GM18507 (cell line): ENCODE results near the gene TRPM5.
A peak's percentile ranks its signal among the peaks of the same experiment; 100 is the strongest.

ENCODE experiments used
- DNase-seq: peaks from one replicate; pipeline ENCODE4 v3.0.0; 2011; ENCODE audit warnings: low read depth; ENCODE audit not compliant: insufficient read length; ENCODE audit errors: extremely low spot score
- FAIRE-seq: peaks from 2 replicates; lab custom pipeline; 2011; peaks lifted over from hg19 to GRCh38; lab: Jason Lieb, UNC

The TRPM5 gene

DNA sequence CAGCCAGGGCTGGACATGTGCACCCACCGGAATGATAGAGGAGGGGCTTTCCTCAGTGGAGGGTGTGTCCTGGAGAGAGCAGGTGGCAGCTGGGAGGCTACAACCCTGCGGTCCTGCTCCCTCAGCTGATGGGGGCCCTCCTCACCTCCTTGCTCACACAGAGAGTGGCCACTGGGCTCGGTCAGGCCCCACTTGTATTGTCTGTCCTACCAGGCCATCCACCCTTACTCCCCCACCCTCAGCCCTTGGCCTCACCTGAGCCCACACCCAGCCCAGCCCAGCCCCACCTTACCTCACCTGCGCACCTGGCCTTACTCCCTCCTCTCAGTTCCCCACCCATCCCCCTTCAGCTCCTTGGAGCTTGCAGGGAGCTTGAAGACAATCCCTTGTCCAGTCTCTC is 3.1 kb downstream of the TRPM5 start:
- FAIRE-seq (no peak), DNase-seq (no peak)

DNA sequence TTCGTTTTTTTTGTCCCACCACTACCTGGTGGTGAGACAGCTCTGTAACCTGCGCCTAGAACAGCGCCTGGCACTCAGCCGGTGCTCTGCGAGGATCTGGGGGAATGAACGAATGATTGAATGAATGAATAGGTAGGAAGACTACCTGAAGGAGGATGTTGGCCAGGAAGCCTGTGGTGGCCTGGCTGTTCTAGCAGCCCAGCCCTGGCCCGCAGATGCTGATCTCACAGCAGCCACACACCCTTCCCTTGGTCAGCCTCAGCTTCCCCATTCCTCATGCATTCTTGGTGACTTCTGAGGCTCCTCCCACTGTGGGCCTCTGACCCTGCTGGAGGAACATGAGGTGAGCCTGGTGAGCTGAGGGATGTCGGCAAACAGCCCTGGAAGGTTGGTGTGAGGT is 3.7 kb downstream of the TRPM5 start:
- no peak for FAIRE-seq

DNA sequence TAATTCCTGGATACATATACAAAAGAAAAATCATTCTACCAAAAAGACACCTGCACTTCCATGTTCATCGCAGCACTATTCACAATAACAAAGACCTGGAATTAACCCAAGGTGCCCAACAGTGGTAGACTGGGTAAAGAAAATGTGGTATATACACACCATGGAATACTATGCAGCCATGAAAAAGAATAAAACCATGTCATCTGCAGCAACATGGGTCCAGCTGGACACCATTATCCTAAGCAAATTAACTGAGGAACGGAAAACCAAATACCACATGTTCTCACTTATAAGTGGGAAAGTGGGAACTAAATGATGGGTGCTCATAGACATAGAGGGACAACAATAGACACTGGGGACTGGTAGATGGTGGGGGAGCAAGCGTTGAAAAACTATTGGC is 4.5 kb downstream of the TRPM5 start:
- FAIRE-seq (no peak), DNase-seq (no peak)

More for the DNA sequence above, 3.7 kb downstream of the TRPM5 start:
- no peak for DNase-seq

DNA sequence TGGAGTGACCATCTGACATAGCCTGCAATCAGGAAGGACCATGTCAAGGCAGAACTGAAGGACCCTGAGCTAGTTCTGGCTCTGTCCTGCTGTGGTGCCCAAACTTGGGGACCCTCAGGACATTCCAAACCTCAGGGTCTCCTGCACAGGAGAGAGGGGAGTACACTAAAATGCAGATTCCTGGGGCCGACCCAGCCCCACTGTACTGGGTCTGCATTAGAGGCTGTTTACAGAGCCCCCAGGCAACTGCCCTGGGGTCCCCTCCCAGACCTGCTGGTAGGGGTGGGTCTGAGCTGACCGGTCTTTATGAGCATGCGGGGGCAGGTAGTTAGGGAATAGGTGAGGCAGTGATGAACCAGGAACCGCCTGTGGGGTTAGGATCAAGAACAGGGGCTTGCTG is 6.8 kb downstream of the TRPM5 start:
- DNase-seq (no peak), FAIRE-seq (no peak)

DNA sequence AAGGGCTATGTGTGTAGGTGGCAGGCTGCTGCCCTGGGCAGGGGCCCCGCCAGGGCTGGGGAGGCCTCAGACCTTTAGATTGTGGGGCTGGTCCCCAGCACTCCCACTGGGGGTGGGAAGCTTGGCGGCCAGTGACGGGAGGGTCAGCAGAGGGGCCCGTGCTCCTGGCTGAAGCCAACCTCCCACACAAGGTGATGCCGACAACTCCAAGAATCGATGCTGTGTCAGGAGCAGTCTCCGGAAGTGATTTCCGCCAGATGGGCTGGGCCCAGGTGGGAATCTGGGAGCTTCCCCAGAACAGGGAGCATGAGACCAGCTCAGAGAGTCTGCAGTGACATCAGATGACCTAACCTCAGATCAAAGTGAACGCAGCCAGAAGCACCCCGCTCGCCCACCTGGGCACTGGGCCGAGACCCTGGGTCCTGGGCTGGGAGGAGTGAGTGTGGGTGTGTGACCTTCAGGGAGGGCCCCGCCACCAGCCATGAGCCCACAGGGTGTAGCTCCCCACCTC is 7.7 kb downstream of the TRPM5 start:
- FAIRE-seq, result no peak
- DNase-seq, result no peak

DNA sequence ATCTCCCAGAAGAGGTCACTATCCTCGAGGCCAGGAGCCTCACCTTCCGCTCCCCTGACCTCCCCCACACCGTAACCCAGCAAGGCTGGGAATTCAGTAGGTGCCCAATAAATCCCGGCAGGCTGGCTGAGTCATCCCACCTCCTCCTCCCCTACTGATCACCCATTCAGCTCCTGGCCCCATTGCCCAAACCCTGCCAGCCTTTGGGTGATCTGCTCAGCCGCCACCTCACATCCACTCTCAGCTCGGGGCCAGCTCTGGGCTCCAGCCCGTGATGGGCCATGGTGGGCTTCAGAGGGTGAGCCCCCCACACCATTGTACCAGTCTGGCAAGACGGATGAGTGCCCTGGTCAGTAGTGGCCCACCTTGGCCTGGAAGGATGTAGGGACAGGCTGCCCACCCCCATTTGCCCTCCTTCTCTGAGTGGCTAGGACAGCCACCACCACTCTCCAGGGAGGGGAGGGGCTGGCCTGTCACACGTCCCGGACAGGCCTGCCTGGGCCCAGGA is 8.2 kb downstream of the TRPM5 start:
- no peak for DNase-seq
- FAIRE-seq, result no peak

DNA sequence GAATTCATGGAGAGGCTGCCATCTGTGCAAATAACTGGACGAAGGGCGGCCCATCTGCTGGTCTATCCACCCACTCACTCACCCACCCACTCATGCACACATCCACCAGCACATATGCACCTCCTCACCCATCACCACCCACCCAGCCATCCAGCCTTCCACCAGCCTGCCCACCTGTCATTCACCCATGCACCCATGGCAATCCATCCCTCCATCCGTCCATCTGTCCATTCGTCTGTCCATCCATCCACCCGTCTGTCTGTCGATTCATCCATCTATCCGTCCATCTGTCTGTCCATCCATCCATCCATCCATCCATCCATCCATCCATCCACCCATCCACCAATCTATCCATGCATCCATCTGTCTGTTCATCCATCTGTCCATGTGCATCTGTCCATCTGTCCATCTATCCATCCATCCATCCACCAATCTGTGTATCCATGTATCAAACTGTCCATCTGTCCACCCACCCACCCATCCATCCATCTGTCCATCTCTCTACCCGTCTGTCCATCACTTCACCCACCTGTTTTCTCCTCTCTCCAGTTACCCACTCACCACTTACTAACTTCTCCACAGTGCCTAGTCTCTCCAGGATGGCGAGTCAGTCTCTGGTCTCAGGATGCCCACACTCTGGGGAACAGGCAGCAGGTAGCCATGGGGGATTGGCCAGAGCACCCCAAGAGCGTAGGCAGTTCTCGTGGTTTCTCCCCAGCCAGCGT is 8.9 kb downstream of the TRPM5 start:
- no peak for DNase-seq
- FAIRE-seq, result no peak

DNA sequence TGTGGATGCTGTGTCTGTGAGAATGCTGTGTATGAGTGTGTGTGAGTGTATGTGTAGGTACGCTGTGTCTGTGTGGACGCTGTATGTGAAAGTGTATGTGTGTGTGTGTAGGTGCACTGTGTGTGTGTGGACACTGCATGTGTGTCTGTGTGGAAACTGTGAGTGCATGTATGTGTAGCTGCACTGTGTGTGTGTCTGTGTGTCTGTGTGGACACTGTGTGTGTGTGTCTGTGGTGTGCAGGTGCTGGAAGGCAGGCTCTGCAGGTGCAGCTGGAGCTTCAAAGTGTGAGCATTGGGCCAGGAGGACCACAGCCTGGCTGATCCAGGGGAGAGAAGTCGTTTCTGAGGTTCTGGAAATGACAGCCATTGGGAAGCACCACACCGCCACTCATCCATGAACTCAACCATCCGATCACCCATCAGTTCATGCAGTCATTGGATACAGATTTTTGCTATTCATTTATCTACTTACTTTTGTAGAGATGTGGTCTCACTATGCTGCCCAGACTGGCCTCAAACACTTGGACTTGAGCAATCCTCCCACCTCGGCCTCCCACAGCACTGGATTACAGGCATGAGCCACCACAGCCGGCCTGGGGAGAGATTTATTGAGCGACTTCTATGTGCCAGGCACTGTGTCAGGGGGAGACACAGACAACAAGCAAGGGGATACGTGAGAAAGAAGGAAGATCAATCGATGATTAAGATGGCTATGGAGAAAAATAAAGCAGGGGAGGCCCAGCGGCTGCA is 9.6 kb downstream of the TRPM5 start:
- FAIRE-seq, result no peak
- DNase-seq, result no peak

DNA sequence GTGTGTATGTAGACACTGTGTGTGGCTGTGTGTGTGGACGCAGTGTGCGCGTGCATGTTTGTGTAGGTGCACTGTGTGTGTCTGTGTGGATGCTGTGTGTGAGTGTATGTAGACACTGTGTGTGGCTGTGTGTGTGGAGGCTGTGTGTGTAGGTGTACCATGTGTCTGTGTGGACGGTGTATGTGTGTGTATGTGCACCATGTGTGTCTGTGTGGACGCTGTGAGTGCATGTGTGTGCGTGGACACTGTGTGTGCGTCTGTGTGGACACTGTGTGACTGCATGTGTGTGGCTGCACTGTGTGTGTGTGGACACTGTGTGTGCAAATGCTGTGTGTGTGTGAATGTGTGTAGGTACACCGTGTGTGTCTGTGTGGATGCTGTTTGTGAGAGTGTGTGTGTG is 10.3 kb downstream of the TRPM5 start:
- FAIRE-seq, result no peak
- DNase-seq, result no peak

DNA sequence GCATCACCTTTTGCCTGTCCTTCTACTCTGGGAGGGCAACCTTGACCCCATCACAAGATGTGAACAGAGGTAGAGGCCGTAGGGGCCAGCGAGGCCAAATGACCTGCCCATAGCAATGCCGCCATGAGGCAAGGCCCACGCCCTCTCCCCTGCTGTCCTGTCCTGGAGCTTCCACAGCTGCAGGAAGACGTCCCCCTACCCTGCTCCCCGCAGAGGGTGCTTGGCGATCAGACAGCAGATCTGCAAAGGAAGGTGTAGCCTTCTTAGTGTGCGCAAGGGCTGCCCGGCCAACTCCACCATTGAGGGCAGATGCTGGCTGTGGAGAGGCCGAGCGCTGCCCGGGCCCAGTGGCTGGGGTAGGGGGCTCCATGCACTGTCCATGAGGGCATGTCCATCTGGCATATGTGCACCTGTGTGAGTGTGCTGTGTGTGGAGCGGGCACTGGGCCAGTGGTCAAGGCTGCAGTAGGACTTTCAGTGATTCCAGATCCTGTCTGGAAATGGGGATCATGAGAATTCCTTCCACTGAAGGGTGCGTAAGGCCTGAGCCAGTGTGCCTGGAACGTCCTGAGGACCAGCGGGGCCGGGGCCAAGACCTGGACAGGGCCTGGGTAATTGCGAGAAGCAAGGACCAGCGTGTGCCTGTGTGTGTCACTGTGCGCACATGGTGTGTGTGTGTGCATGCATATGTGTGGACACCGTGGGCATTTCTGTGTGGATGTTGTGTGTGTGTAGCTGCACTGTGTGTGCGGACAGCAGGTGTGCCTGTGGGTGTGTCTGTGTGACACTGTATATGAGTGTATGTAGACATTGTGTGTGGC is 11.0 kb downstream of the TRPM5 start:
- FAIRE-seq (no peak), DNase-seq (no peak)

DNA sequence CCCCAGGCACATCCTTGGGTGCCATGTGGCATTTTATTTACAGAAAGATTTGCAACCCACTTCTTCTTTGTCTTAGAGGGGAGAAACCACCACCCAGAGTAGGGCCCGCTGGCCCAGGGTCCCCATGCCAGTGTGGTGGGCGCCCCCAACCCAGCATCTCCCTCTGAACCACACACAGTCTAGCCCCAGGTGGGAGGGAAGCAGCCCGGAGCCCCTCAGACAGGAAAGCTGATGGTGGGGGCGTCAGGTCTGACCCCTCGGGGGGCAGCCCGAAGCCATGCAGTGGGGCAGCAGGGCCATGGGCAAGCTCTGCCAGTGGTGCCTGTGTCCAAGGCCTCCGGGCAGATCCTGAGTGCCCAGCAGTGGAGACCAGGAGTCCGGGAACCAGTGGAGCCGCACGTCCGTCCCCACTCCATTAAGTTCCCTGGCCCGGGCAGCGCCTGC is 11.7 kb downstream of the TRPM5 start:
- DNase-seq (no peak), FAIRE-seq (no peak)

DNA sequence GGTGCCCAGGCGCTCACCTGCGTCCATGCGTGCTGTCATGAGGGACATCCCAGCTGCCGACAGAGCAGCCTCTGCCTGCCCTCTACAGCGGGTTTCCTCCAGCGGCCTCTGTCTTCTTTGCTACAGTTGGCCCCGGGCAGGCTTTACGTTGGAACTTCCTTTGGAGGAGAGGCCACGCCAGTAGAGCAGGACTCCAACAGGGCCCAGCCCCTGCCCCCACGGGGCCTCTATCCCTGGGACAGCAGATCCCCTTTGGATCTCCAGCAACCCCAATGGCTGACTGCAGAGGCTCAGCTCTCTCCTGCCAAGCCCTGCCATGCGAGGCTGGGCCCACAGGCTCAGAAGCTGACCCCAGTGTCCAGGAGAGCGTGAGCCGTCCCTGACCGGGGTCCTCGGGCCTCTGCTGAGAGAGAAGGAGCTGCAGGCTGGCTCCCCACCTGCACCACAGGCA is 12.1 kb downstream of the TRPM5 start:
- FAIRE-seq, result no peak

DNA sequence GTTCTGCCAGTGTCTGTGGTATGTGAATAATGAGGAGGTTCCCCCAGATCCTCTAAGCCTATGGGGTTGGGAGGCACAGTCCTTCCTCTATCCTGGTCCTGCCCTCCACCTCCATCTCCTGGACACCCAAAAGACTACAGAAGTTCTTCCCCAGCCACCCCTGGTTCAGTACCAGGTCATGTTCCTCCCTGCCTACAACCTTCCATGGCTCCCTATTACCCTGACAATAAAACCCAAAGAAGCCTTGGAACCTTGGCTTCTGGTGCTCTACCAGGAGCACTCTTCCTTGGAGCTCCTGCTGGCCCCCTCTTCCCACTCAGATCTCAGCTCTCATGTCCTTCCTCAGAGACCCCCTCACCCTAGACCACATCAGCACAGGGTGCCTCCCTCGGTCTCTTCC is 12.9 kb downstream of the TRPM5 start:
- DNase-seq, result no peak
- no peak for FAIRE-seq

More for the DNA sequence above, 12.1 kb downstream of the TRPM5 start:
- DNase-seq, result no peak

DNA sequence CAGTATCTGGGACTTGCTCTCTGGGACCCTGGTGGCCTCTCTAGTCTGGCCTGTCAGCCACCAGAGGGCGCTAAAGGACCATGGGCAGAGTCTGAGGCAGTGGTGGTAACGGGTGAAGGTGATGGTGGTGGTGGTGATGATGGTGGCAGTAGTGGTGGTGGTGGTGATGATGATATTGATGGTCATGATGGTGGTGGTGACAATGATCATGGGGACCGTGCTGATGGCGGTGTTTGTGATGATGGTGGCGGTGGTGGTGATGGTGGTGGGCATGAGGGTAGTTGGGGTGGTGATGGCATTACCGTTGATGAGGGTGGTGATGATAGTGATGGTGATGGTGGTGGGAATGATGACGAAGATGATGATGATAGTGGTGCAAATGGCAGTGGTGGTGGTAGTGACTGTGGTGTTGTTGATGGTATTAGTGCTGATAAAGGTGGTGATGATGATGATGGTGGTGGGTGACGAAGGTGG is 16.0 kb downstream of the TRPM5 start:
- DNase-seq, result peak; percentile 40
- no peak for FAIRE-seq

DNA sequence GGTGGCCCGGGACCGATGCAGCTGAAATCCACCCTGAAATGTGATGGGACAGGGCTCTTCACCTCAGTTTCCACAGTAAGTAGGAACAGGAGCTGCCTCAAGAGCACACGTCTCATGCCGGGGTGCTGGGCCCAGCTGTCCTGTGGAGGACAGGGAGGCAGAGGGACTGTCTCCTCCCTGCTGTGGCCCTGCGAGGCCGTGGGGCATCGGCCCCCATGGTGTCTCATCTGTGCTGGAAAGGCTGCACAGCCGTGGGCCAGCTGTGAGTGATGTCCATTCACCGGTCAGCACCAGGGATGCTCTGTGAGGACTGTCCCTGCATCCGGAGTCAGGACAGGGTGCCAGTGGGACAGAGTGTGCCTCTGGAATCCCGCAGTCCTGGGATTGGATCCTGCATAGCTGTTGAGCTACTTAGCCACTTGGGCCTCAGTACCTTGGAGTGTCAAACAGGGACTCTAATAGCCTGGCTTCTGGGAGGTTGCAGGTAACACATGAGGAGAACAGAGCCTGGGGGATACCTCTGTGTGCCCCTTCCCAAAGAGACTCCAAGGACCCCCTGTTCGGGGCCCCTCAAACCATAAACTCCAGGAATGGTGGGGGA is 16.5 kb downstream of the TRPM5 start:
- DNase-seq, result no peak
- FAIRE-seq, result no peak

DNA sequence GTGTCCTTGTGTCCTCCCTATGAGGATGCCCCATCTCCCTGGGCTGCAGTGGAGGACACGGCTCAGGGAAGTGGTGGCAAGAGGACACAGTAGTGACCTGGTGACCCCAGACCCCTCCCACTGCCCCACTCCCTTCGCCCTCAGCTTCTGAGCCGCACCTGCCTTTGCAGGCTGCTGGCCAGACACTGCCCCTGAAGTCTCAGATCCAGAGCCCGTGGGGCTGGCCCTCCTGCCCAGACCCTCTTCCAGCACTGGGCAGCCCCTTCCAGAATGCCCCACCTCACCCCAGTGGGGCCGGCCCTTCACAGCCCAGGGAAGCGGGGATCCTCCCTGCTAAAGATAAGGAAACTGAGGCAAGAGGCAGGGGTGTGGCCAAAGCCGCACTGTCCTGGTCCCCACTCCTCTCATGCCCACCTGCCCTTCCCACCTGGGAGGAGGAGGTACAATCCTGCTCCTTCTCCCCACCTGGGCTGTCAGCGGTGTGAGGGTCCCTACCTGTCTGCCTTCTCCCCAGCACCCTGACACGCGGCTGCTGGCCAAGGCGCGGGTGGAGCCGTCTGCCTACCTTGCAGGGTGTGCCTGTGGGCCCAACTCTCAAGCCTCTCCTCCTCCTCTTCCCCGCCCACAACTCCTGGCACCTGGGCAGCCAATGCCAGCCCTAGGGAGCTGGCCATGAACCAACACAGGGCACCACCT is 17.3 kb downstream of the TRPM5 start:
- FAIRE-seq (no peak), DNase-seq (no peak)

DNA sequence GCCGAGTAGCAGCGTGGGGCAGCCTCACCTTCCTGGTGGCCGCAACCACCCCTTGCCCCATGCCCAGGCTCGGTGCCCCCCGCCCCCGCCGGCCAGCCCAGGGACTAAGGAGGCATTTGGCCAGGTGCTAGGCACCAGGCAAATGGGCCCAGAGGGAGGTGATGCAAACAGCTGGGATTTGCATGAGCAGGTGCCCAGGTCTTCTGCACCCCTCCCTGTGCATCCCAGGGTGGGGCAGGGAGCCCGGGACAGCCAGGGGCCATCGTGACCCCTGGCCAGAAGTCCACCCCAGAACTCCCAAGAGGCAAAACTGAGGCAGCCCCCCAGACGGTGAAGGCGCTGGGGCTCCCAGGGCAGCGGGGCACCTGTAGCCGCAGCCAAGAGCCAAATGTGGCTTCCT is 18.1 kb downstream of the TRPM5 start:
- no peak for DNase-seq
- FAIRE-seq, result no peak

DNA sequence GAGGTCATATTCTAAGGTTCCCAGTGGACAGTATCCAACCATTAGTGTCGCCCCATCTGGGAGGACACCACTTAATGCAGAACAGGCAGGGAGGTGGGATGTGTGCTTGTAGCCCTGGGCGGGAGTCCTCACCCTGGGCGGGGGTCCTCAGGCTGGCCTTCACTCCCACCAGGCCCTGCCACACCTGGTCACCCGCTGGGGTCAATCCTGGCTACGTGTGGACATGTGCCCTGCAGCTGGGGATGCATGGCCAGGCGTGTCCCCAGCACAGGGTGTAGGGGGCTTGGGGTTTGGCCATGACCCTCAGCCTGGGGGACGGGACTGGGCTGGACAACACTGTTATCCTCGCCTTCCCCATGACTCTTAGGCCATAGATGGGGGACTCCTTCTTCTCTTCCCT is 18.8 kb downstream of the TRPM5 start:
- DNase-seq (no peak), FAIRE-seq (no peak)
